ENCODE results near the gene ZNF668.

GRCh38 chr16:31052114-31052513 is 21.9 kb downstream of the ZNF668 start:
- TF ChIP-seq CTCF (IDR thresholded peaks at IDR 0.05) (no peak), POLR2A (IDR thresholded peaks at IDR 0.05) (no peak)
